A549 treated with RU486 at 1 μM for 4 hours (cell line): ENCODE results near the gene UCHL5. TPM values are rescaled to one million over a fixed set of nuclear protein-coding genes. Genes with fewer than 3 reads are reported as not detected.

Source experiments
- total RNA-seq: library from RNA; stranded (reverse); fragments of 200-300 nt; extraction: Qiagen RNA extraction; gene quantifications from 5 replicates; pipeline ENCODE4 v1.2.3, GENCODE V29; 2022; ENCODE audit warnings: low read depth

Gene UCHL5
- total RNA-seq, result 24.1 to 48.8 TPM (median 47.8 TPM) in 5 replicates

GRCh38 chr1:193059282-193060114 is at the start of gene UCHL5, which contains the start of gene RO60:
UCHL5 (minus strand) TSS chr1:193059360; CDS start chr1:193059260, 100 bp downstream.
RO60 (plus strand) TSS chr1:193059612; CDS start chr1:193069055, 9,443 bp downstream.

DNA sequence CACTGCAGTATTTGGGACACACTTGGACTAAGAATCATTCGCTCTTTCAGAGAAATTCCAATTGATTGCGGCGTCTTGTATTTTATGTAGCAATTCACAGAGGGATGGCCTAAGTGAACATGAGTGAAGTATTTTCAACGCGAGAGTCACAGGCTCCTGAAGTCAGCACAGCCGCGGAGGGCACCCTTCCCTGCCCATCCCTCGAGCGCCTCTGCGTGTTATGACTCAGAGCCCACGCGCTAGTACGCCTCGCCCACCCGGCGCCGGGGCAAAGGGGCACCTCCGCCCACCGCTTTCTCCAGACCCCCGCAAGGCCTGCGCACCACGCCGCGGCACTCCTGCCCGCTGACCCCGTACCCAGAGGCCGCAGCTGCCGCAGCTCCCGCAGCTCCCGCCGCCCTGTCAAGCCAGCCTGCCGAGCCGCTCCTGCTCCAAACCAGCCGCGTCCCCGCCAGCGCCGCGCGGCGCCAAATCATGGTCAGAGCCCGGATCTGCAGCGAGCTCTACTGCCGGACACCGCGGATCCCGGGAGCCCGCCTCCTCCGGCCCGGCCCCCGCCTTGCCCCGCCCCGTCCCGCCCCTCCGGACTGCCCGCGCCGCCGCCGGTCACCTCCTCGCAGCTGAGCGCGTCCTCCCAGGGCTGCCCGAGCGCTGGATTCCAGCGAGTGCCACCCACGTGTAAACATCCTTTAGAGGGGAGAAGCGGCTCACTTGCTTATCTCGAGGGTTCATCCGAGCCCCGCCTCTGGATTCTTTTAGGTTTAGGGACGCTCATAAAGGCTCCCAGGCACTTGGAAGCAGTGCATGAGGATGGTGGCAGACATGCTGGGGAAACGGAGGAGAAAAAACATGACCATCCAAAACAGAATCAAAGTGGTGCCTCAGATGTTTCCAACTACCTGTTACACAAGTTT is 46.0 kb upstream of the UCHL5 start, which contains the start of gene GLRX2:
Gene GLRX2 (minus strand): TSS at position 508 of the 914 bp plus-strand sequence. CDS start 32 bp downstream, at position 476.

Other genes starting within 250 kb of the UCHL5 start
- 12.6 to 34.3 TPM (median 26.0 TPM) in 5 replicates for gene RO60, start 252 bp upstream of the UCHL5 start, total RNA-seq
- gene GLRX2, start 46.1 kb upstream of the UCHL5 start, total RNA-seq, result 24.0 to 55.6 TPM (median 46.5 TPM) in 5 replicates
- gene CDC73, start 62.7 kb upstream of the UCHL5 start, total RNA-seq, result 25.1 to 34.1 TPM (median 32.8 TPM) in 5 replicates
- not detected in 5 replicates for gene B3GALT2, start 127.3 kb upstream of the UCHL5 start, total RNA-seq